GM19452 (cell line): ENCODE data around the gene IFT27.

Experiments
- ATAC-seq: cut with Tn5 transposase; IDR thresholded peaks from one replicate; pipeline ENCODE4 v1.9.1; 2021; ENCODE audit not compliant: unreplicated experiment

Gene IFT27

DNA sequence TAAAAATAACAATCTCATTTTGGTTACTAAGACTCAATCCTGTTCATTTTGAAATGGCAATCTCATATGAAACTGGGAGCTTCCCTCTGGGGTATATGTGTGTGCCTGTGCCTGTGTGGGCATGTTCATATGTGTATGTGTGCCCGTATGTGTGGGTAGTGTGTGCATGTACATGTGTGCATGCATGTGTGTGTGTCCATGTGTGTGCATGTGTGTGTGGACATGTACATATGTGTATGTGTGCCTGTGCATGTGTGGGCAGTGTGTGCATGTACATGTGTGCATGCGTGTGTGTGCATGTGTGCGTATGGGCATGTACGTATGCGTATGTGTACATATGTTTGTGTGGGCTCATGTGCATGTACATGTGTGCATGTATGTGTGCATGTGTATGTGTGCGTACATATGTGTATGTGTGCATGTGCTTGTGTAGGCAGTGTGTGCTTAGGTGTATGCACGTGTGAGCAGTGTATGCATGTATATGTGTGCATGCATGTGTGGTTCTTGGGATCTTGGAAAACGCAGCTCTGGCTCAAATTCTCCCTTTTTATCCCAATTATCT lies 47.9 kb downstream of the IFT27 start:
- ATAC-seq, result no peak

DNA sequence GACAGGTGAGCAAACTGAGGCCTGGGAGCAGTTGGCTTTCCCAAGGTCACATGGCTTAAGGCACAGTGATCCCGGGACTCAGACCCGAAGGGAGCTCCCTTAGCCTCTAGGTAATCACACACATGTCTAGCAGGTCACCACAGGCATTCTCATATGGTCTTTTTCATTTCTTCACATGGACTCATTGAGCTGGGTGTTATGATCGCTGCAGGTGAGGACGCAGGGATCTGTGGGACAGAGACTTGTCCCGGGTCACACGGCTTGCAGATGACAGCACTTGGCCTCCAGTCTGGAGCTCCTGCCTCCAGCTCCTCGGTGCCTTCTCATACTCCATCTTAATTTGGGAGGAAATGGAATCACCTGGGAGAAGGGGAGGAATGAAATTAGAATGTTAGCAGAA lies 48.8 kb downstream of the IFT27 start:
- no peak for ATAC-seq

DNA sequence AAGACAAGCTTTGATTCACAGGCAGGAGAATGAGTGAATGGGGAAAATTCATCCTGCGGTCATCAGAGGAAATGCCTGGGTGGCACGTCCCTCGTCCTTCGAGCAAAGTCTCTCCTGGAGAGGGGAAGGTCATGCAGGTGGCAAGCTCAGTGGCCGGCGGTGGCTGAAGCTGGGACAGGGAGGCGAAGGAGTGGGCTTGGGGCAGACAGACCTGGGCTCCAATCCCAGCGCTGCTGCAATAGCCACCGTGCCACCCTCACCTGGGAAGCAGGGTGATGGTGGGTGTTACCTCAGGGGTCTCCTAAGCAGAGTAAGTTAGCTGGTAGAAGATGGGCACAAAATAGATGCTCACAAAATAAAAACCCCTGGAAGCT lies 49.9 kb downstream of the IFT27 start:
- ATAC-seq, result no peak

DNA sequence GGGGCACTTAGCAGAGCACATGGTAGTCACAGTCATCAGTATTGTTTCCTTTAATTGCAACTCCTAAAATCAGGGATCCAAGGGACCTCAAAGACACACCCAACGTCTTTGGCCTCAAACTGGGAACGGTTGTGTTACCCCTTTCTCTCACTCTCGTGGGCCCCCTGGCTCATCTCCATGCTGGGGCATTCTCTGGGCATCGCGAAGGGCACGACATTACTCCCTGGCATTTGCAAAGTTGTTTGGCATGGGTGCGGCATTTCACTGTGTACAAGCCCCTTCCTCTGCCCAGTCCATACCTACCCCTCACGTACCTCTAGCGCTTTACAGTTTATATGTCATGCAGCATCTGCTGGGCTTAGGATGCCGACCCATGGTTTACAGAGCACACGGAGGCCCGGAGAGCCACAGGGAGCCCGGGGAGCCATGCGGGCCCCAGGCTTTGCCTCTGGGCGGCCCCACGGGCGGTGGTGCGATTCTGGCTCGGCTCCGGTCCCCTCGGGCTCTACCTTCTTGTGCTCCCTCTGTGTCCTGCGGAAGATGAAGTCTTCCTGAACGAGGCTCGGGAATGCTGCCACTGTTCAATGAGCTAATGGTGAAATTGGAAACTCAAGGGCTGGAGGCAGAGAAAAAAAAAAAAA lies 50.4 kb downstream of the IFT27 start:
- ATAC-seq, result no peak

DNA sequence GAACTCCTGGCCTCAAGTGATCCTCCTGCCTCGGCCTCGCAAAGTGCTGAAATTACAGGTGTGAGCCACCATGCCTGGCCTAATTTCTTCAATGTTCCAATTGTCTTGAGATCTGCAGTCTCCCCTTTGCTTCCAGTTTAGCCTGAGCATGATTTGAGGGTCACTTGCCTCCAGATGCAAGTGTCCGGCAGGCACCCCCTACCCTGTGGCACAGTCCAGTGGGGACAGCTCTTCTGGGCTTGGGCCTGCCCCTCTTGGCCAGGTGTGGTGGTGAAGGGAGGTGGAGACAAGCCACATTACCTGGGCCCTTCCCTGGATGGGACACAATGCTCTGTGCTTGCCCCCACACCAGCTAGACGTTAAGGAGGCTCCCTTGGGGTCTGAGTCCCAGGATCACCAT lies 51.1 kb downstream of the IFT27 start:
- ATAC-seq, result no peak

DNA sequence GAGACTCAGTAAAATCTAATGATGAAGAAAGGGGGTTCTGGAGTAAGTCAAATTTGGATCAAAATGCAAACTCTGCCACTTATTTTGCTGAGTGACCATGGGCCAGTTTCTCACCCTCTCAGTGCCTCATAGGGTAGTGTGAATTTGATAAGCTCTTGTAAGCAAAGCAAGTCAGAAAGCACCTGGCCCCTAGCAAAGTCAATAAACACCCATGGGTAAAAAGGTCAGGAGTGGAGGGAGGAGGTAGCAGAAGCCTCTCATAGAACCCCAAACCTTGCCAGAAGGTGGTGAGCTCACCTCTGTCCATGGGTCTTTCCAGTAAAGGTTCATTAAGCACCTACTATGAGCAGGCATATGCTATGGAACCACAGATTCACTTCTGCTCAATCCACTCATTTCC lies 53.9 kb downstream of the IFT27 start:
- no peak for ATAC-seq

DNA sequence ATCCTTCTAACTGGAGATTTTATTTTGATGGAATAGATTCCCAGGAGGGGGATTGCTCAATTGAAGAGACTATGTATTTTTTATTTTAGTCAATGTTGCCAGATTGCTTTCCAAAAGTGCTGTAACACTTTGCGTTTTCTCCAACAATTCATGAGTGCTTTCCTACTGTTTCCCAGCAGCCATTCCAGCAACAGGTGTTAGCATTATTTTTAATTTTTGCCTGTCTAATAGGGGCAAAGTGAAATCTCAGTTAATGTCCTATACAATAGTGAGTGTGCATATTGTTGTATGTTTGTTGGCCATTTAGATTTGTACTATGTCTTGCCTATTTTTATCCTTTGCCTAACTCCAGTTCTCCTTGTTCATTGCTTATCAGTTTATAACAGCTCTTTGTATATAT lies 60.3 kb downstream of the IFT27 start:
- ATAC-seq, result no peak

DNA sequence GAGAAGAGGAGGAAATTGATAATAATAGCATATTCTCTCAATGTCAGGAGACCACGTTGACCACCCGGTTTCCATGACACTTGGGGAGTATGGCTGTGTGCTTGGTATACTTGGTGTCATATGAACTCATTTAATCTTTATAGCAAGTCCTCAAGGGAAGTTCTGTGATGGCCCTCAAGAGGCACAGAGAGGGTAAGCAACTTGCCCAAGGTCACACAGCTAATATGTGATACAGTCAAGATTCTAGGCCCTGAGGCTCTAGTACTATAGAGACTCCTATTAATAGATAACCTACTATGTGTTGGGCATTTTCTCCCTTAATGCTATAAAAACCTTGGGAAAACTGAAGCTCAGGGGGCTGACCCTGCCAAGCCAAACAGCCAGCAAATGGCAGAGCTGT lies 61.8 kb downstream of the IFT27 start:
- no peak for ATAC-seq

DNA sequence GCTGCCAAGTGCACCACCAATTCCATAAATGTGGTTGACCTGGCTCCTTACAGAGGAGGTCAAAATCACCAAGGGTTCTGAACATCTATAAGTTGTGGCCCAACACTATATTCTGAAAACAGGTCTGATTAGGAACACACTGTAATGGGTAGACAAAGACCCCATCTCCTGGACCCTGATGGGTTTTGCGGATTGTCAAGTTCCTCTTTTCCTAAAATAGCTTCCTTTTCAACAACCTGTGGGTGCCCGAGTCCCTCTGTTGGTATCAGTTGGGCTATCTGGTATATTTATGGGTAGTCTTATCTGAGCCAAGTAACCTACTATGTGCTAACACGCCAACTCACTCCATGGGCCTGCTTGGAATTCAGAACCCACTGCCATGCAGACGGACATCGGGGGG lies 62.5 kb downstream of the IFT27 start:
- ATAC-seq, result no peak
